ENCODE data around the gene CCDC85B.
A peak's percentile ranks its signal among the peaks of the same experiment; 100 is the strongest.

Gene CCDC85B

GRCh38 chr11:65912845-65913244 is 22.4 kb downstream of the CCDC85B start:
- DNase-seq = no peak

DNA sequence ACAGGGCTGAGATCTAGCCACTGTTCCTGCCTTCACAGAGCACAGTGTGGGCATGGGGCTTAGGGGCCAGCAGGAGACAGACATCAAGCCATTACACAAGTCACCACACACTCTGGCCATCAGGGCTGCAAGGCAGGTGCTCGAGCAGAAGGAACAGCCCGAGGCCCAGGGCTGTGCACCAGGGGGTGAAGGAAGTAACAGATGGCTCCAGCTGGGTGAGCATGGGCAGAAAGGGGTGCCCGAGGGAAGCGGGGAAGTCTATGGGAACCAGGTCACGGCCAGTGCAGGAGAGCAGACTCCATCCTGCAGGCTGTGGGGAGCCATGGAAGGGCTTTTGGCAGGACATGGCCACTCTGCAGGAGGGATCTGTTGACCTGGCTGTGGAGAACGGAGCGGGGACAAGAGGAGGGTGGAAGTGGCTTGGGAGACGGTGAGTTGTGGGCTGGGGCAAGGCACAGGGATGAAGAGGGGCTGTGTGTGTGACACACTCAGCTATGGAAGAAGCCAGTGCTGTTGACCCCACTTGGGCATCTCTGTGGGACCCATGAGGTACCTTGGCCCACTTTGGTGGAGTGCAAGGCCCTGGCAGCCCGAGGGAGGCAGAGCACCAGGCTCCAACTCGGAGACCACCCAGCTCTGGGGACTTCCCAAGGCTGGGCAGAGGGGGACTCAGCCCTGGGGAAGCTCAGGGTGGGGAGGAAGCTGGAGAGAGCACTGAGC is 24.8 kb downstream of the CCDC85B start:
- DNase-seq = peak in 1 of 2 experiments; percentile 27

DNA sequence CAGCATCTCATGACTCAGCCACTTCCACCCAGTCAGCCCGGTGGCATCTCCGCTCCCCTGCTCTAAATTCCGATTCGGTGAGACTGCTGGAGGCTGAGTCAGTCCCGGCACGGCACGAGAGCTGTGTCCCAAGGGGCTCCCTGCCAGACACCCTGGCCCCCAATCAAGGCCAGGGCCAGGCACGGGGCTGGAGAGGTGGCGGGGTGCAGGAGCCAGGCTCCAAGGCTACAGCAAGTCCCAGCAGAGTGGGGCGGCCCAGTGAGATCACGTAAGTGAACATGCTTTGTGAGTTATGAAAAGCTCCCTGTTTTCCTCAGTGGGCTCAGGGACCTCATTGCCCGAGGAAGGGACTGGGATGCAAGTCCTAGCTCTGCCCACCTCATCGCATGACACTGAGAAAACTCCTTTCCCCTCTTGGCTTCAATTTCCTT is 25.4 kb downstream of the CCDC85B start:
- peak in 1 of 2 experiments; percentile 69 for DNase-seq

DNA sequence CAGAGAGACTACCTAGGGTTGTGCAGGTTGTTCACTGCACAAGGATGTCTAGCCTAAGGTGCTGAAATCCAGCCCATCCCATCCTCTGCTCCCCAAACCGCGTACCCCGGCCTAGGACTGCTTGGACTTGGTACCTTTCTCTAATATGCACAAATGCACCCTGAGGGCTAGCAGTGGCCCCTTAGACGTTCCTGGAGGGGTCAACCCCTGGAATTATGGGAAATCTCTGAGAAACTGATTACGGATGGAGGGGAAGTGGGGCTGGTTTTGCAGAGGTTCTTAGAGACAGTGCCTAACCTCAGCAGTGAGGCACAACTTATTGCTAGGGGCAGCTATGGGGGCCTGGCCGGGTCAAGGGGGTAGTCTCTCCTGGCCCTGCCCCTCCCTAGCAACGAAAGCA is 25.9 kb downstream of the CCDC85B start:
- DNase-seq = no peak

- DNase-seq = no peak
These were observed 26.6 kb downstream of the CCDC85B start for GRCh38 chr11:65917077-65917433.

DNA sequence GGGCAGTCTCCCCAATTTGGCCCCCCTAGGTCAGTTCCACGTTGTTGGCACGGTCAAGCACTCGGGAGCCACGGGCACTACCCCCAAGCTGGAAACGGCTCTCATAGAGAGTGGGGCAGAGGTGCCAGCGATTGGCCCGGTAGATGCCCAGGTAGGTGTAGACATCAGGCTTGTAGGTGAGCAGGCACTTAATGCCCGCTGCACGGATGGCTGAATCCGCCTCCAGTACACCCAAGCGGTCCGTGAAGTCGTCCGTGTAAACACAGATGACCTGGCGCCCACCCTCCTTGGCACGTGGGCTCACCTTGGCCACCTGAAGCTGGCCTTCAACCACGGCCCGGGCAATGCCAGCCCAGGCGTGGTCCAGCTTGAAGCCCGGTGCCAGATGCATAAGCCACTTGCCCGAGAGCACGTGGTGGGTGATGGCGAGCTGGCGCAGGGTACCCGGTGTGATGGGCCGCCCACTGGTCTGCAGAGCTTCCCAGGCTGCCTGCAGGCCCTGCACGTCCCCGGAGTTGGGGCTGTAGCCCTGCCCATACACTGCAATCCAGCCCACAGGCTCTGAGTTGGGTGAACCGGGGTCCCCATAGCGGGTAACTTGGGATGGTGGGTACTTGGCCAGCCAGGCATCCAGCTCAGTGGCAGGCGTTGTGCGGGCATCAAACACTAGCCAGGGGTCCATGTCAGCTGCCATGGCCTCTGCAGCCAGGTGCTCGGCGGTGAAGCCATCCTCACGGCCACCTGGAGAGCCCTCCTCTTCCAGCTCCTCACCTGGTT is 27.1 kb downstream of the CCDC85B start:
- DNase-seq = no peak

GRCh38 chr11:65918211-65919140 is 28.0 kb downstream of the CCDC85B start, which contains the start of gene C11orf68:
Gene C11orf68 (minus strand): TSS chr11:65919062. CDS start chr11:65919031, 31 bp downstream.
- DNase-seq = no peak

GRCh38 chr11:65919141-65919572 is 28.7 kb downstream of the CCDC85B start, which contains the start of gene DRAP1:
Gene DRAP1 (plus strand): TSS chr11:65919426. CDS start chr11:65919502, 76 bp downstream.
- peak; percentile 93 to 98 for DNase-seq

GRCh38 chr11:65919573-65920371 is 29.3 kb downstream of the CCDC85B start:
- no peak for DNase-seq

- DNase-seq = no peak
These were observed 29.9 kb downstream of the CCDC85B start for GRCh38 chr11:65920372-65920802.

- no peak for DNase-seq
These were observed 30.6 kb downstream of the CCDC85B start for GRCh38 chr11:65921033-65921555.

GRCh38 chr11:65921876-65922275 is 31.4 kb downstream of the CCDC85B start:
- DNase-seq = no peak

GRCh38 chr11:65922565-65922964 is 32.1 kb downstream of the CCDC85B start:
- no peak for DNase-seq

GRCh38 chr11:65925397-65925796 is 34.9 kb downstream of the CCDC85B start:
- DNase-seq = no peak

- no peak for DNase-seq
These were observed 37.5 kb downstream of the CCDC85B start for GRCh38 chr11:65927904-65928397.

GRCh38 chr11:65928667-65929066 is 38.2 kb downstream of the CCDC85B start:
- DNase-seq = no peak

DNA sequence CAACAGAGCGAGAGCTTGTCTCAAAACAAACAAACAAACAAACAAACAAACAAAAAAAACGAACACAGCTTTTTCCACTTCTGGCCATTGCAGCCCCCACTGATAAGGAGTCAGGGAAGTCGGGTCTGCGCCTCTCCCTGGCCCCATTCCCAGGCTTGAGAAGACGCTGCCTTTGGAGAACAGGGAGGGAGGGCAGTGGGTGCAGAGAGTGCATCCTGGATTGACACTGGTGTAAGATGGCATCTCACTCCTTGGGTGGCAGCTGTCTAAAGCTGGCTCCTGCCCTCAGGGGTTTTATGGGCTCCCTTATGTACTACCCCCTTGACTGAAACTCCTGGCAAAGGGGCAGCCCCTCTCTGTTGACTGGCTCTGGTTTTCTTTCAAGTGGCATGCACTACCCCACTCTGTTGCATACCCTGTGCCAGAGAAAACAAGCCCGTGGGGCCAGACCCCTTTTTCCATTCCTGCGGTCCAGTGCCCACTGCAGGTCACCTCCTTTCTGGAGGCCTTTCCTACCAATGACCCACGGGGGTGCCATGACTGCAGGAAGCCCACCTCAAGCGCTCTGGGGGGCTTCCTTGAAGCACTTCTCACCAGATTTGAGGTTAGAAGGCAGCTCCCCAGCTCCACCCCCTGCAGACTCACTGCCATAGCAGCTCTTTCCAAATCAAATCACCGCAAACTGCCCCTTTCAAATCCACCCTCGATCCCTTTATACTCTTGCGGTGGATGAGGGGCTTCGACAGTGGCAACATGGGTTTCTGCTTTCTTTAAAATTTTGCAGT is 41.5 kb downstream of the CCDC85B start:
- DNase-seq = no peak

DNA sequence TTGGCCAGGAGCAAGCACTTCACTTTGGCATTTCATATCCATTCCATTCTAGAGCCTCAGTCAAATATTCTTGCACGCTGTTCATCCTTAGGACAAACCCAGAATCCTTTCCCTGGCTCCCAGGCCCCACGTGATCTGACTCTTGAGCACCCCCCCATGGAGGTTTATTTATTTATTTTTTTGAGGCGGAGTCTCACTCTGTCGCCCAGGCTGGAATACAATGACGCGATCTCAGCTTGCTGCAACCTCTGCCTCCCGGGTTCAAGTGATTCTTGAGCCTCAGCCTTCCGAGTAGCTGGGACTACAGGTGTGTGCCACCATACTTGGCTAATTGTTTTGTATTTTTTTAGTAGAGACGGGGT is 42.1 kb downstream of the CCDC85B start:
- DNase-seq = no peak

DNA sequence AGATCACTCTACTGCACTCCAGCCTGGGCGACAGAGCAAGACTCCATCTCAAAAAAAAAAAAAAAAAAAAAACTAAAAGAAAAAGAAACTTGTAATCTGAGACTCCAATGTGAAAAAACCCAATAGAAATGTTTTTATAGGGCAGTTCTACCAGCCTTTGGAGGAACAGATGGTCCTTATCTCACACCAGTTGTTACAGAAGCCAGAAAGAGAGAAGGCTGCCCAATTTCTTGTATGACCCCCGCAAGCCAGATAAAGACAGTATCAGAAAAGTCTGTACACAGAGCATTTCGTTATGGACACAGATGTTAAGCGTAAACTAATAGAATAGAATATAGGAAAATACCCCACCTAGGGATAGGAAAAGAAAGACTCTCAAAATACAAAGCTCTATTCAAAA is 43.5 kb downstream of the CCDC85B start:
- peak in 1 of 2 experiments; percentile 23 for DNase-seq

DNA sequence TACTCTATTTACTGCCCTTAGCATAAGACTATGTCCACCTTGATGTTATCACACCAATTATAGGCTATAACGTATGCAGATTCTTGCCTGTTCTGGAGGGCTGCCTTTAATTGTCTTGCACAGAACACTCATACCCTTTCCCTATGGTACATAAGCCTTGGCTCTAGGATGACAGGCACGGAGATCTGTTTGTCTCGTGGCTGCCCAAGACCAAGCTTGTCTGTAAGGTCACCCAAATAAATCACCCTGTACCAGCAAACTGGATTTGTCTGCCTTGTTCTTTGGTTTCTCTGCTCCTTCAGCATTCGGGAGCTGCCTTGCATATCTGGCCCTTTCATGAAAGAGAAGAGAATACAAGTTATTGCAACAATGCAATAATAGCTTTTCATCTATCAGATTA is 47.3 kb downstream of the CCDC85B start:
- no peak for DNase-seq

All from NCI-H446 (cell line).